Peyer's patch (tissue), 4 donors: ENCODE measurements around the gene ERGIC3. TPM values are rescaled to one million over a fixed set of nuclear protein-coding genes. Genes with fewer than 3 reads are reported as not detected.
"Not testable (repeated sequence)": the region's sequence is repeated elsewhere in the genome, so short reads cannot be mapped to it uniquely, and the experiment has no call there.

Experiments used
- DNase-seq, 3 donors: peaks; one replicate each; pipeline ENCODE4 v3.0.0-alpha.2; 2017 to 2019
- H3K27ac ChIP-seq, 4 donors: fragments of 200-600 bp; sonication (generic); one replicate each; pipeline ENCODE4 v1.5.1; 2016 to 2019
- H3K27me3 ChIP-seq, 2 donors: fragments of 200-600 bp; sonication (generic); one replicate each; pipeline ENCODE4 v1.5.1; 2019
- H3K36me3 ChIP-seq, 3 donors: fragments of 200-600 bp; sonication (generic); one replicate each; pipeline ENCODE4 v1.5.1; 2016 to 2019
- H3K4me1 ChIP-seq, 4 donors: fragments of 200-600 bp; sonication (generic); one replicate each; pipeline ENCODE4 v1.5.1; 2016 to 2019
- H3K4me3 ChIP-seq, 4 donors: fragments of 200-600 bp; sonication (generic); 1 replicate in 3 of 4; 2 replicates in 1 of 4; pipeline ENCODE4 v1.5.1; 2016 to 2019; ENCODE audit warnings: mild to moderate bottlenecking in 1 of 4
- H3K9me3 ChIP-seq, 4 donors: fragments of 200-600 bp; sonication (generic); one replicate each; pipeline ENCODE4 v1.5.1; 2016 to 2019; ENCODE audit warnings: mild to moderate bottlenecking in 1 of 4
- POLR2A ChIP-seq, 2 donors: fragments of 450-650 bp; IDR thresholded peaks; one replicate each; pipeline ENCODE4 v1.5.1; 2017; ENCODE audit warnings: antibody characterized with exemption in 2 of 2, mild to moderate bottlenecking in 2 of 2, moderate library complexity in 2 of 2
- total RNA-seq, 4 donors: library from RNA; depleted of rRNA; stranded (reverse); fragments of >200 nt; gene quantifications; one replicate each; pipeline ENCODE4 v1.1.0, GENCODE V29; 2016
- TF ChIP-seq, protein P1 (sequence below), 6 experiments: fragments of 450-650 bp in 4 of 6; fragments of 200-600 bp in 2 of 6; sonication (generic) in 1 of 6; IDR thresholded peaks; one replicate each; pipeline ENCODE4 v1.5.1; 2017 to 2019; ENCODE audit warnings: antibody characterized with exemption in 6 of 6, mild to moderate bottlenecking in 3 of 6, moderate library complexity in 1 of 6

The ERGIC3 gene
- total RNA-seq, 4 donors from 2014 or later: 183 to 233 (median 201) TPM

GRCh38 chr20:35515341-35515740, 26.5 kb upstream of the ERGIC3 start:
- no peak overlapping the region for H3K27ac ChIP-seq
- H3K4me3 ChIP-seq: no peak overlapping the region
- H3K27me3 ChIP-seq: no peaks in the 10 kb centered on the region
- H3K36me3 ChIP-seq: peaks cover 0 to 17% (median 0%) of the 10 kb centered on the region in 3 donors
- H3K4me1 ChIP-seq: no peaks in the 10 kb centered on the region
- H3K9me3 ChIP-seq: no peaks in the 10 kb centered on the region
- TF ChIP-seq, protein P1, sequence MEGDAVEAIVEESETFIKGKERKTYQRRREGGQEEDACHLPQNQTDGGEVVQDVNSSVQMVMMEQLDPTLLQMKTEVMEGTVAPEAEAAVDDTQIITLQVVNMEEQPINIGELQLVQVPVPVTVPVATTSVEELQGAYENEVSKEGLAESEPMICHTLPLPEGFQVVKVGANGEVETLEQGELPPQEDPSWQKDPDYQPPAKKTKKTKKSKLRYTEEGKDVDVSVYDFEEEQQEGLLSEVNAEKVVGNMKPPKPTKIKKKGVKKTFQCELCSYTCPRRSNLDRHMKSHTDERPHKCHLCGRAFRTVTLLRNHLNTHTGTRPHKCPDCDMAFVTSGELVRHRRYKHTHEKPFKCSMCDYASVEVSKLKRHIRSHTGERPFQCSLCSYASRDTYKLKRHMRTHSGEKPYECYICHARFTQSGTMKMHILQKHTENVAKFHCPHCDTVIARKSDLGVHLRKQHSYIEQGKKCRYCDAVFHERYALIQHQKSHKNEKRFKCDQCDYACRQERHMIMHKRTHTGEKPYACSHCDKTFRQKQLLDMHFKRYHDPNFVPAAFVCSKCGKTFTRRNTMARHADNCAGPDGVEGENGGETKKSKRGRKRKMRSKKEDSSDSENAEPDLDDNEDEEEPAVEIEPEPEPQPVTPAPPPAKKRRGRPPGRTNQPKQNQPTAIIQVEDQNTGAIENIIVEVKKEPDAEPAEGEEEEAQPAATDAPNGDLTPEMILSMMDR (IDR thresholded peaks at IDR 0.05): no peak
- TF ChIP-seq POLR2A (IDR thresholded peaks at IDR 0.05): no peak
- DNase-seq: no peak

- Histone ChIP-seq H3K4me1 (no peaks in the 10 kb centered on the region), H3K36me3 (peaks cover 0 to 10% (median 0%) of the 10 kb centered on the region in 3 donors), H3K27ac (no peak overlapping the region), H3K4me3 (no peak overlapping the region), H3K9me3 (no peaks in the 10 kb centered on the region), H3K27me3 (no peaks in the 10 kb centered on the region)
- DNase-seq: no peak
- TF ChIP-seq POLR2A (IDR thresholded peaks at IDR 0.05): no peak
- TF ChIP-seq, protein P1 (IDR thresholded peaks at IDR 0.05): no peak
These were observed 25.8 kb upstream of the ERGIC3 start for GRCh38 chr20:35515949-35516645.

GRCh38 chr20:35517125-35517524, 24.8 kb upstream of the ERGIC3 start:
- no peaks in the 10 kb centered on the region for H3K27me3 ChIP-seq
- DNase-seq: no peak
- no peaks in the 10 kb centered on the region for H3K9me3 ChIP-seq
- TF ChIP-seq, protein P1 (IDR thresholded peaks at IDR 0.05): no peak
- TF ChIP-seq POLR2A (IDR thresholded peaks at IDR 0.05): no peak
- H3K36me3 ChIP-seq: no peaks in the 10 kb centered on the region
- H3K4me1 ChIP-seq: no peaks in the 10 kb centered on the region
- H3K4me3 ChIP-seq: no peak overlapping the region
- H3K27ac ChIP-seq: no peak overlapping the region

DNA sequence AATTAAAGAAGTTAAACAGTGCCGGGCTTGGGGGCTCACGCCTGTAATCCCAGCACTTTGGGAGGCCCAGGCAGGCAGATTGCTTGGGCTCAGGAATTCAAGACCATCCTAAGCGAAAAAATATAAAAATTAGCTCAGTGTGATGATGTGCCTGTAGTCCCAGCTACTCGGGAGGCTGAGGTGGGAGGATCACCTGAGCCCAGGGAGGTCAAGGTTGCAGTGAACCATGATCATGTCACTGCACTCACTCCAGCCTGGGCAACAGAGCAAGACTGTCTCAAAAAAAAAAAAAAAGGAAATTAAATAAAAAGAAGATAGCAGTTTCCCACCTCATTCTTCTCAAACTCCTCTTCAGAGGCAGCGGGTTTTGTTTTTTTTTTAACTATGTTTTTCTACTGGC, 24.1 kb upstream of the ERGIC3 start:
- not testable (repeated sequence) for H3K9me3 ChIP-seq, H3K36me3 ChIP-seq, H3K4me1 ChIP-seq, H3K27ac ChIP-seq, H3K4me3 ChIP-seq, H3K27me3 ChIP-seq, DNase-seq

GRCh38 chr20:35518955-35519354, 22.9 kb upstream of the ERGIC3 start:
- no peaks in the 10 kb centered on the region for H3K36me3 ChIP-seq
- H3K4me1 ChIP-seq: no peaks in the 10 kb centered on the region
- DNase-seq: no peak
- TF ChIP-seq, protein P1 (IDR thresholded peaks at IDR 0.05): no peak
- TF ChIP-seq POLR2A (IDR thresholded peaks at IDR 0.05): no peak
- no peak overlapping the region for H3K27ac ChIP-seq
- no peak overlapping the region for H3K4me3 ChIP-seq
- no peaks in the 10 kb centered on the region for H3K9me3 ChIP-seq
- H3K27me3 ChIP-seq: no peaks in the 10 kb centered on the region

GRCh38 chr20:35523298-35523888, 18.5 kb upstream of the ERGIC3 start:
- peak in 1 of 3 donors; percentile 37 for DNase-seq
- Histone ChIP-seq H3K36me3 (no peaks in the 10 kb centered on the region), H3K4me1 (no peaks in the 10 kb centered on the region), H3K27ac (no peak overlapping the region), H3K27me3 (no peaks in the 10 kb centered on the region), H3K4me3 (no peak overlapping the region), H3K9me3 (no peaks in the 10 kb centered on the region)
- TF ChIP-seq, protein P1 (IDR thresholded peaks at IDR 0.05): peak in 4 of 6 experiments; percentile 18 to 38 (median 21)
- TF ChIP-seq POLR2A (IDR thresholded peaks at IDR 0.05): no peak
